Right lobe of liver (tissue), 4 donors: ENCODE results near the gene AGT.
"Not testable (repeated sequence)": the region's sequence is repeated elsewhere in the genome, so short reads cannot be mapped to it uniquely, and the experiment has no call there.

Experiments
- POLR2A ChIP-seq: fragments of 450-650 bp; IDR thresholded peaks from one replicate; pipeline ENCODE4 v1.6.1; 2017; ENCODE audit warnings: antibody characterized with exemption, mild to moderate bottlenecking
- TF ChIP-seq, protein P1 (sequence below), 4 donors: fragments of 200-600 bp in 3 of 4; fragments of 450-650 bp in 1 of 4; IDR thresholded peaks; one replicate each; pipeline versions ENCODE4 v1.5.1 to v1.8.0; 2016 to 2022; ENCODE audit warnings: antibody characterized with exemption in 4 of 4, mild to moderate bottlenecking in 2 of 4
- donor health status: DM: no; HTN: no; CAD: no.
- donor health status: DM: no; HTN: no; CAD: no.
- donor health status: DM: no; HTN: yes; CAD: no.

DNA sequence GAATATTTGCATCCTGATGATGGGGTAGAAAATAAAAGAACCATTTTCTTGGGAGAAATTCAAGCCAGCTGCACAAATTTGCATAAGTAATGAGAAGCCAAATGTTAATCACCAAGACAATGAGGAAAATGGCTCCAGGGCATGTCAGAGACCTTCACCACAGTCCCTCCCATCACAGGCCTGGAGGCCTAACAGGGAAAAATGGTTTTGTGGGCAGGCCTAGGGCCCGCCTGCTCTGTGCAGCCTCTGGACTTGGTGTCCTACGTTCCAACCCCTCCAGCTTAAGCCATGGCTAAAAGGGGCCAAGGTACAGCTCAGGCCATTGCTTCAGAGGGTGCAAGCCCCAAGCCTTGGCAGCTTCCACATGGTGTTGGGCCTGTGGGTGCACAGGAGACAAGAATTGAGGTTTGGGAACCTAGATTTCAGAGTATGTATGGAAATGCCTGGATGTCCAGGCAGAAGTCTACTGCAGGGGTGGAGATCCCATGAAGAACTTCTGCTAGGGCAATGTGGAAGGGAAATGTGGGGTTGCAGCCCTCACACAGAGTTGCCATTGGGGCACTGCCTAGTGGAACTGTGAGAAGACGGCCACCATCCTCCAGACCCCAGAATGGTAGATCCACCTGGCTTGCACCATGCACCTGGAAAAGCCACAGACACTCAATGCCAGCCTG is 8.1 kb upstream of the AGT start:
- TF ChIP-seq, protein P1, sequence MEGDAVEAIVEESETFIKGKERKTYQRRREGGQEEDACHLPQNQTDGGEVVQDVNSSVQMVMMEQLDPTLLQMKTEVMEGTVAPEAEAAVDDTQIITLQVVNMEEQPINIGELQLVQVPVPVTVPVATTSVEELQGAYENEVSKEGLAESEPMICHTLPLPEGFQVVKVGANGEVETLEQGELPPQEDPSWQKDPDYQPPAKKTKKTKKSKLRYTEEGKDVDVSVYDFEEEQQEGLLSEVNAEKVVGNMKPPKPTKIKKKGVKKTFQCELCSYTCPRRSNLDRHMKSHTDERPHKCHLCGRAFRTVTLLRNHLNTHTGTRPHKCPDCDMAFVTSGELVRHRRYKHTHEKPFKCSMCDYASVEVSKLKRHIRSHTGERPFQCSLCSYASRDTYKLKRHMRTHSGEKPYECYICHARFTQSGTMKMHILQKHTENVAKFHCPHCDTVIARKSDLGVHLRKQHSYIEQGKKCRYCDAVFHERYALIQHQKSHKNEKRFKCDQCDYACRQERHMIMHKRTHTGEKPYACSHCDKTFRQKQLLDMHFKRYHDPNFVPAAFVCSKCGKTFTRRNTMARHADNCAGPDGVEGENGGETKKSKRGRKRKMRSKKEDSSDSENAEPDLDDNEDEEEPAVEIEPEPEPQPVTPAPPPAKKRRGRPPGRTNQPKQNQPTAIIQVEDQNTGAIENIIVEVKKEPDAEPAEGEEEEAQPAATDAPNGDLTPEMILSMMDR (IDR thresholded peaks at IDR 0.05): not testable (repeated sequence)
- TF ChIP-seq POLR2A: not testable (repeated sequence)
